ENCODE data around the gene DIAPH1.
A peak's percentile ranks its signal among the peaks of the same experiment; 100 is the strongest.

The DIAPH1 gene

GRCh38 chr5:141489841-141490240 is 129.0 kb downstream of the DIAPH1 start:
- Histone ChIP-seq H3K27me3 (ENCODE audit: control insufficient read depth in 1 of 2, insufficient read depth in 2 of 2, low read length in 2 of 2) (no peaks in the 10 kb centered on the region), H3K9me3 (ENCODE audit: control insufficient read depth in 2 of 2, low read length in 2 of 2) (no peaks in the 10 kb centered on the region), H3K36me3 (ENCODE audit: control insufficient read depth in 2 of 2, insufficient read depth in 2 of 2, low read length in 2 of 2) (peaks cover 8 to 19% of the 10 kb centered on the region in 2 donors), H3K4me1 (ENCODE audit: control insufficient read depth, insufficient read depth, low read length) (peaks cover 45% of the 10 kb centered on the region), H3K4me3 (ENCODE audit: low read length in 2 of 2) (no peak overlapping the region), H3K9ac (ENCODE audit: low read length in 2 of 2) (no peak overlapping the region), H3K27ac (ENCODE audit: low read length) (no peak overlapping the region)

DNA sequence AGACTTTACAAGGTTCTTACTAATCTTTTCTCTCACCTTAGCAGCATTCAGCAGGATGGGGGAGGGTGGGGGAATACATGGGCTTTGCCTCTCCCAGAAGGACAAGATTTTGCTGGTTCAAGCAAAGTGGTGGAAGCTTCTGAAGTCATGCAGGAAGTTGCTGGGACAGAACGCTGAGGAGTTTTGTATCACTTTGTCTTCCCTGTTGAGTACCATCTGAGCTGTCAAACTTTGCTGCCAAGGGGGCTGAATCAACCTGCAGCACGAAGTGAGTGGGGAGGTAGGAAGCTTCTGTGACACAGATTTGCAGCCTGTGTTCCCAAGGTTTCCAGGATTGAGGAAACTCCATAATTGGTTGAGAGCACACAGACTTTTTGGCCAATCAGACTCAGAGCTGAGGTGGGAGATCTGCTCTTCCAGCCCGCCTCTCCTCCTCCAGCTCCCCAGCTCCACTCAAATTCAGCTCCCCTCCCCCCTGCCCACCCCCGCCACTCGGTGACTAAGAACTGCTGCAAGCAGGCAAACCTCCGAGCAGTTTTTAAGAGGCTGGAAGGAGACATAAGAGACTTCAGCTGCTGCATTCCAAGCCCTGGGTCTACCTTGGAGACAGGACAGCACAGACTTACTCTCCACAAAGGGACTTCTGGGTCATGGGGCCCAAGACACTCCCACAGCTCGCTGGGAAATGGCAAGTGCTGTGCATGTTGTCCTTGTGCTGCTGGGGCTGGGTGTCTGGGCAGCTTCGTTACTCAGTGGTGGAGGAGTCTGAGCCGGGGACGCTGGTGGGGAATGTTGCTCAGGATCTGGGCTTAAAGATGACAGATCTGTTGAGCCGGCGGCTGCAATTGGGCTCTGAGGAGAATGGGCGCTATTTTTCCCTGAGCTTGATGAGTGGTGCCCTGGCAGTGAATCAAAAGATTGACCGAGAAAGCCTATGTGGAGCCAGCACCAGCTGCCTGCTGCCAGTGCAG is 129.9 kb downstream of the DIAPH1 start, which contains the start of gene PCDHGC5:
Gene PCDHGC5 (plus strand): TSS at position 491 of the 971 bp plus-strand sequence. CDS start 160 bp downstream, at position 651.
- Histone ChIP-seq H3K9me3 (ENCODE audit: control insufficient read depth in 2 of 2, low read length in 2 of 2) (no peaks in the 10 kb centered on the region), H3K9ac (ENCODE audit: low read length in 2 of 2) (no peak within 1 kb of the TSS), H3K4me3 (ENCODE audit: low read length in 2 of 2) (no peak within 1 kb of the TSS), H3K4me1 (ENCODE audit: control insufficient read depth, insufficient read depth, low read length) (peaks cover 45% of the 10 kb centered on the region), H3K27me3 (ENCODE audit: control insufficient read depth in 1 of 2, insufficient read depth in 2 of 2, low read length in 2 of 2) (no peaks in the 10 kb centered on the region), H3K36me3 (ENCODE audit: control insufficient read depth in 2 of 2, insufficient read depth in 2 of 2, low read length in 2 of 2) (peaks cover 8 to 19% of the 10 kb centered on the region in 2 donors), H3K27ac (ENCODE audit: low read length) (no peak within 1 kb of the TSS)

GRCh38 chr5:141487131-141487530 is 131.7 kb downstream of the DIAPH1 start:
- H3K9ac ChIP-seq (ENCODE audit: low read length in 2 of 2), result no peak overlapping the region
- peaks cover 8 to 19% of the 10 kb centered on the region in 2 donors for H3K36me3 ChIP-seq (ENCODE audit: control insufficient read depth in 2 of 2, insufficient read depth in 2 of 2, low read length in 2 of 2)
- no peak overlapping the region for H3K27ac ChIP-seq (ENCODE audit: low read length)
- no peak overlapping the region for H3K4me3 ChIP-seq (ENCODE audit: low read length in 2 of 2)
- no peaks in the 10 kb centered on the region for H3K9me3 ChIP-seq (ENCODE audit: control insufficient read depth in 2 of 2, low read length in 2 of 2)
- H3K4me1 ChIP-seq (ENCODE audit: control insufficient read depth, insufficient read depth, low read length), result peaks cover 44% of the 10 kb centered on the region
- H3K27me3 ChIP-seq (ENCODE audit: control insufficient read depth in 1 of 2, insufficient read depth in 2 of 2, low read length in 2 of 2), result no peaks in the 10 kb centered on the region

GRCh38 chr5:141486091-141486490 is 132.7 kb downstream of the DIAPH1 start:
- H3K9ac ChIP-seq (ENCODE audit: low read length in 2 of 2), result no peak overlapping the region
- peaks cover 39% of the 10 kb centered on the region for H3K4me1 ChIP-seq (ENCODE audit: control insufficient read depth, insufficient read depth, low read length)
- no peaks in the 10 kb centered on the region for H3K9me3 ChIP-seq (ENCODE audit: control insufficient read depth in 2 of 2, low read length in 2 of 2)
- H3K27me3 ChIP-seq (ENCODE audit: control insufficient read depth in 1 of 2, insufficient read depth in 2 of 2, low read length in 2 of 2), result no peaks in the 10 kb centered on the region
- H3K36me3 ChIP-seq (ENCODE audit: control insufficient read depth in 2 of 2, insufficient read depth in 2 of 2, low read length in 2 of 2), result peaks cover 8 to 18% of the 10 kb centered on the region in 2 donors
- H3K4me3 ChIP-seq (ENCODE audit: low read length in 2 of 2), result no peak overlapping the region
- H3K27ac ChIP-seq (ENCODE audit: low read length), result no peak overlapping the region

- Histone ChIP-seq H3K9me3 (ENCODE audit: control insufficient read depth in 2 of 2, low read length in 2 of 2) (no peaks in the 10 kb centered on the region), H3K4me3 (ENCODE audit: low read length in 2 of 2) (peak overlapping the region; percentile 63 to 72), H3K9ac (ENCODE audit: low read length in 2 of 2) (peak overlapping the region; percentile 35 to 47), H3K27ac (ENCODE audit: low read length) (no peak overlapping the region), H3K27me3 (ENCODE audit: control insufficient read depth in 1 of 2, insufficient read depth in 2 of 2, low read length in 2 of 2) (no peaks in the 10 kb centered on the region), H3K4me1 (ENCODE audit: control insufficient read depth, insufficient read depth, low read length) (peaks cover 42% of the 10 kb centered on the region), H3K36me3 (ENCODE audit: control insufficient read depth in 2 of 2, insufficient read depth in 2 of 2, low read length in 2 of 2) (peaks cover 8 to 13% of the 10 kb centered on the region in 2 donors)
Observed at GRCh38 chr5:141485321-141486055, 133.3 kb downstream of the DIAPH1 start.

DNA sequence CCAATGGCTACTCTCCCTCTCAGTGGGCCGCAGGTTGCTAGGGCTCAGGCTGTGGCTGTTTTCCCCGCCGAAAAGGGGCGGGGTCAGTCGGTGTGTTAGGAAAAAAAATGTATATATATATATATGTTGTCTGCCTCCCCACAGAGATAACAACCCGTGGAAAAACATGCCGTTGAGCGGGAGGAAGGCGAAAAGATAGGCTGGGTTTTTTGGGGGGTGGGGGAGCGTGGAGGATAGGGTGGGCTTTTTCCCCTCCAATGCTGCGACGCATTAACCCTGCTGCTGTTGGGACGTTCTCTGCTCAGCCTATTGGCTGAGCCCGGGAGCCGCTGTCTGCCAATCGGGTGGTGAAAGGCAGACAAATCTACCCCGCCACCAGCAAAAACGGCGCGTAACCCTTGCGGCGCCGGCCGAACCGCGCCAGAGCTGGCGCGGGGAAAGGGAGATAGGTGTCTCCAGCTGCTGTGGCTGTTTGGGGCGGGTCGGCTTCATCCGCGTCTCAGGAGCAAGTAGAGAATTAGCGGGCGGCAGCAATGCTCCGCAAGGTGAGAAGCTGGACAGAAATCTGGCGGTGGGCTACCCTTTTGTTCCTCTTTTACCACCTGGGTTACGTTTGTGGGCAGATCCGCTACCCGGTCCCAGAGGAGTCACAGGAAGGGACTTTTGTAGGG is 134.0 kb downstream of the DIAPH1 start, which contains the start of gene PCDHGC4:
Gene PCDHGC4 (plus strand): TSS at position 390 of the 671 bp plus-strand sequence. CDS start 144 bp downstream, at position 534.
- Histone ChIP-seq H3K4me3 (ENCODE audit: low read length in 2 of 2) (peak within 1 kb of the TSS; percentile 63 to 72), H3K27me3 (ENCODE audit: control insufficient read depth in 1 of 2, insufficient read depth in 2 of 2, low read length in 2 of 2) (no peaks in the 10 kb centered on the region), H3K36me3 (ENCODE audit: control insufficient read depth in 2 of 2, insufficient read depth in 2 of 2, low read length in 2 of 2) (peaks cover 3 to 8% of the 10 kb centered on the region in 2 donors), H3K9me3 (ENCODE audit: control insufficient read depth in 2 of 2, low read length in 2 of 2) (no peaks in the 10 kb centered on the region), H3K4me1 (ENCODE audit: control insufficient read depth, insufficient read depth, low read length) (peaks cover 48% of the 10 kb centered on the region), H3K27ac (ENCODE audit: low read length) (no peak within 1 kb of the TSS), H3K9ac (ENCODE audit: low read length in 2 of 2) (peak within 1 kb of the TSS; percentile 35 to 47)

- Histone ChIP-seq H3K4me1 (ENCODE audit: control insufficient read depth, insufficient read depth, low read length) (peaks cover 53% of the 10 kb centered on the region), H3K4me3 (ENCODE audit: low read length in 2 of 2) (peak overlapping the region; percentile 63 to 72), H3K36me3 (ENCODE audit: control insufficient read depth in 2 of 2, insufficient read depth in 2 of 2, low read length in 2 of 2) (peaks cover 4 to 7% of the 10 kb centered on the region in 2 donors), H3K27me3 (ENCODE audit: control insufficient read depth in 1 of 2, insufficient read depth in 2 of 2, low read length in 2 of 2) (no peaks in the 10 kb centered on the region), H3K9me3 (ENCODE audit: control insufficient read depth in 2 of 2, low read length in 2 of 2) (no peaks in the 10 kb centered on the region), H3K27ac (ENCODE audit: low read length) (no peak overlapping the region), H3K9ac (ENCODE audit: low read length in 2 of 2) (no peak overlapping the region)
Observed at GRCh38 chr5:141484310-141484640, 134.5 kb downstream of the DIAPH1 start.

DNA sequence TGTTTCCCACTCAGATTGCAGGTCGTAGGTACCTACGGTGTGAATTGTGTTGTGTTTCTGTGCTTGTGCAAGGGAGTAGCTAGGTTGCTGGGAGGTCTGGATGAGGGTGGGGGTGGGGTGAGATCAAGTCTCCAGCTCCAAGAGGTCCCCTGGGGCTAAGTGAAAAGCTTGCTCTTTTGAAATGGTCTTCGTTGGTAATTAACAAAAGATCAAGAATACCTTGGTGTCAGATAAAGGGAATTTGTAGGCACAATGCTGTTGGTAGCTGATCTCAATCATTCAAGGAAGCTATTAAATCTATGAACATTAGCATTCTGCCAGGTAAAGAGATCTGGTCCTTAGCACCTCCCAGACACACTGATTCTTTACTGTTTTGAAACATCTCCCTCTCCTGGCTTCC is 134.9 kb downstream of the DIAPH1 start:
- H3K4me1 ChIP-seq (ENCODE audit: control insufficient read depth, insufficient read depth, low read length), result peaks cover 53% of the 10 kb centered on the region
- H3K27me3 ChIP-seq (ENCODE audit: control insufficient read depth in 1 of 2, insufficient read depth in 2 of 2, low read length in 2 of 2), result no peaks in the 10 kb centered on the region
- no peaks in the 10 kb centered on the region for H3K9me3 ChIP-seq (ENCODE audit: control insufficient read depth in 2 of 2, low read length in 2 of 2)
- peak overlapping the region in 1 of 2 donors; percentile 72 for H3K4me3 ChIP-seq (ENCODE audit: low read length in 2 of 2)
- no peak overlapping the region for H3K27ac ChIP-seq (ENCODE audit: low read length)
- H3K36me3 ChIP-seq (ENCODE audit: control insufficient read depth in 2 of 2, insufficient read depth in 2 of 2, low read length in 2 of 2), result peaks cover 5 to 7% of the 10 kb centered on the region in 2 donors
- no peak overlapping the region for H3K9ac ChIP-seq (ENCODE audit: low read length in 2 of 2)

DNA sequence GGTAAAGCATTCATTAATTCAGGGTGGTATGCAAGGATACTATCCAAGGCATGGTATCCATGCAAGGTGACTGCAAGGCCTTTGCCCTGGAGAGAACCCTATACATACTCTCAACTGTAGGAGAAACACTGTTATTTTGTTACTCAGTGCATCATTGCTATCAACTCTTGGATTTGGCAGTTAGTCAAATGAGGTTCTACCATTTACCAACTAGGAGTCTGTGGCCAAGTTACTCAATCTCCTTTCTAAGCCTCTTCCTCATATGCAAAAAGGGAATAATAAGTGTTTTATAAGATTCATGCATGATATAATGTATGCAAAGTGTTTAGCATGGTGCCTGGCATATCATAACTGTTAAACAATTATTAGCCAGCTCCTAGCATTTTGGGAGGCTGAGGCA is 139.0 kb downstream of the DIAPH1 start:
- H3K4me1 ChIP-seq (ENCODE audit: control insufficient read depth, insufficient read depth, low read length), result peaks cover 51% of the 10 kb centered on the region
- no peak overlapping the region for H3K9ac ChIP-seq (ENCODE audit: low read length in 2 of 2)
- H3K36me3 ChIP-seq (ENCODE audit: control insufficient read depth in 2 of 2, insufficient read depth in 2 of 2, low read length in 2 of 2), result peaks cover 0 to 2% of the 10 kb centered on the region in 2 donors
- no peaks in the 10 kb centered on the region for H3K9me3 ChIP-seq (ENCODE audit: control insufficient read depth in 2 of 2, low read length in 2 of 2)
- peak overlapping the region; percentile 1 to 61 for H3K4me3 ChIP-seq (ENCODE audit: low read length in 2 of 2)
- no peak overlapping the region for H3K27ac ChIP-seq (ENCODE audit: low read length)
- no peaks in the 10 kb centered on the region for H3K27me3 ChIP-seq (ENCODE audit: control insufficient read depth in 1 of 2, insufficient read depth in 2 of 2, low read length in 2 of 2)

GRCh38 chr5:141478321-141478945 is 140.4 kb downstream of the DIAPH1 start:
- no peak overlapping the region for H3K27ac ChIP-seq (ENCODE audit: low read length)
- peak overlapping the region; percentile 84 to 99 for H3K4me3 ChIP-seq (ENCODE audit: low read length in 2 of 2)
- no peaks in the 10 kb centered on the region for H3K27me3 ChIP-seq (ENCODE audit: control insufficient read depth in 1 of 2, insufficient read depth in 2 of 2, low read length in 2 of 2)
- H3K36me3 ChIP-seq (ENCODE audit: control insufficient read depth in 2 of 2, insufficient read depth in 2 of 2, low read length in 2 of 2), result peaks cover 0 to 2% of the 10 kb centered on the region in 2 donors
- peaks cover 41% of the 10 kb centered on the region for H3K4me1 ChIP-seq (ENCODE audit: control insufficient read depth, insufficient read depth, low read length)
- H3K9ac ChIP-seq (ENCODE audit: low read length in 2 of 2), result no peak overlapping the region
- no peaks in the 10 kb centered on the region for H3K9me3 ChIP-seq (ENCODE audit: control insufficient read depth in 2 of 2, low read length in 2 of 2)
